ENCODE results near the gene C9orf50.
"Not testable (repeated sequence)": the region's sequence is repeated elsewhere in the genome, so short reads cannot be mapped to it uniquely, and the experiment has no call there.

The C9orf50 gene

DNA sequence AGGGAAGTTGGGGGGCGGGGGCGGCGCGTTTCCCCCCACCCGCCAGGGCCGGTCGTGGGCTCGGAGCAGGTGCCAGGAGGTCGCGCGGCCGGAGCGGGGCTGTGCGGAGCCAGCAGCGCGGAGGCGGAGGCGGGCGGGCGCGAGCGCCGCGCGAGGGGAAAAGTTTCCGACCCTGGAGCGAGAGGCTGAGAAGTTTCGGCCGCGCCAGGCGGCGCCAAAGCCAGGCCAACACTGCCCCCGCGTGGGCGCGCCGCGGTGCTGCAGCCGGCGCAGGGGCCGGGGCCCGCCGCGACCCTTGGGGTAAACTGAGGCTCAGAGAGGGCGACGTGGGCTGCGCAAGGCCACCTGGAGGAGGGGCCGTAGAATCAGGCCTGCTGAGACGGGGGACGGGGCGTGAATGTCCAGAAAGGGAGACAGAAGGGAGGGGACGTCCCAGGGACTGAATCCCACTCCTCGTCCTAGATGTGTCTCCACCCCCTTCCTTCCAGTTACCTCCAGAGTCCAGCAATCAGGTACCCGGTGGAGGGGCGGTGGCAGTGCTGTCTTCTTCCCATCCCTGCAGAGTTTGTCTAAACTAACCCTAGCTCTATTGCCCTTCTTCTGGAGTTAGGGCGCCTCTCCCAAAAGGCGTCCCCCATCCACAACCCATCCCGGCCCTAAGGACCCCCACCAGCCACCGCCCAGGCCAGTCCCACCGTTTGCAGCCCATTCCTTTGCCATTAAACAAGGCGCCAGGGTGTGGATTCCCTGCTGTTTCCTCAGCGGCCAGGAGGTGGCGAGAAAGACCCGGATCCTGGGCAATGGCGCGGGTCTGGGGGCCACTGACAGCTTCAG is 10.2 kb downstream of the C9orf50 start:
- DNase-seq (ENCODE audit: low read depth in 3 of 3), result peak; percentile 54 to 64 (median 55)

DNA sequence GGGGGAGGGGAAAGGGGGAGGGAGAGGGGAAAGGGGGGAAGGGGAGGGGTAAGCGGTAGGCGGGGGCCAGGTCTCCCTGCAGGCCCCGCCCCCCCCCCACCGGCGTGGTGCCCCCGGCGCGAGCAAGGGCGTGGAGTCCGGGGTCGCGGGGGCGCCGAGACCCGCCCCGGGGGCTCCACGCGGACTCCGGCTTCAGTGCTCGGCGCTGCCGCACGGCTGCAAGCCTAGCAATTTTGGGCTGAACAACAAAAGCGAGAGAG is 10.8 kb downstream of the C9orf50 start:
- no peak for DNase-seq (ENCODE audit: low read depth in 3 of 3)

- DNase-seq (ENCODE audit: low read depth in 3 of 3), result peak in 1 of 3 experiments; percentile 38
Measured at GRCh38 chr9:129609486-129610212, 11.3 kb downstream of the C9orf50 start.

GRCh38 chr9:129608561-129609481 is 12.1 kb downstream of the C9orf50 start:
- no peak for DNase-seq (ENCODE audit: low read depth in 3 of 3)

DNA sequence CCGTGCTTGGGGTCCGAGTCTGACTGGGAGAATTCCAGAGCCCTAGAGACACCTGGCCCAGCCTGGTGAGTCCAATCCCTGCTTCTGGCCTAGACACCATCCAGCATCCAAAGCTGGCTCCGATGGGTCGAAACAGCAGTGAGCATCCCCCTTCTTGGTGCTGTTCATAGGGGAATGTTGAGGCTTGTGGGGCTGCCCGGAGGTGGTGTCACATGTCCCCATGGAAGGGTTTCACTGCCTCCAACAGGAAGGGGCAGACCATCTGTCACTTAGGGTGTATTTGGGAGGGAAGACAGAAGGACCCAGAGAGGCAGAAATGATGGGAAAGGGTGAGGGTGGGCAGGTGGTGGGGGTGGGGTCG is 13.9 kb downstream of the C9orf50 start:
- no peak for DNase-seq (ENCODE audit: low read depth in 3 of 3)

- DNase-seq (ENCODE audit: low read depth in 3 of 3), result no peak
Measured at GRCh38 chr9:129606161-129607026, 14.5 kb downstream of the C9orf50 start.

DNA sequence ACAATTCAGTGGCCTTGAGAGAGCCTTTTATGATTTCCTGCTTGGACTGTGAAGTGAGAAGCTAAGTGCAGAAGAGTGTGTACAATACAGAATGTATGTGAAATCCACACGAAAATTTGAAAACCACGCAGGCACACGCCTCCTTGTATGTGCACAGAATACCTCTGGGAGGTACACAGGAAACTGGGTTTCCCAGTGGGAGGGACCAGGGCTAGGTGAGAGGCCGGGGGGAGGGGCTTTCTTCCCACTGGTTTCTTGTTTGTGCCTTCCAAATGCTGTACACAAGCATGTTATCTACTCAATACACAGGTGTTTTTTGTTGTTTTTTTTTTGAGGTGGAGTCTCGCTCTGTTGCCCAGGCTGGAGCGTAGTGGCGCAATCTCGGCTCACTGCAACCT is 16.1 kb downstream of the C9orf50 start:
- DNase-seq (ENCODE audit: low read depth in 3 of 3), result no peak

- DNase-seq (ENCODE audit: low read depth in 3 of 3), result no peak
Measured at GRCh38 chr9:129604056-129604765, 16.7 kb downstream of the C9orf50 start.

DNA sequence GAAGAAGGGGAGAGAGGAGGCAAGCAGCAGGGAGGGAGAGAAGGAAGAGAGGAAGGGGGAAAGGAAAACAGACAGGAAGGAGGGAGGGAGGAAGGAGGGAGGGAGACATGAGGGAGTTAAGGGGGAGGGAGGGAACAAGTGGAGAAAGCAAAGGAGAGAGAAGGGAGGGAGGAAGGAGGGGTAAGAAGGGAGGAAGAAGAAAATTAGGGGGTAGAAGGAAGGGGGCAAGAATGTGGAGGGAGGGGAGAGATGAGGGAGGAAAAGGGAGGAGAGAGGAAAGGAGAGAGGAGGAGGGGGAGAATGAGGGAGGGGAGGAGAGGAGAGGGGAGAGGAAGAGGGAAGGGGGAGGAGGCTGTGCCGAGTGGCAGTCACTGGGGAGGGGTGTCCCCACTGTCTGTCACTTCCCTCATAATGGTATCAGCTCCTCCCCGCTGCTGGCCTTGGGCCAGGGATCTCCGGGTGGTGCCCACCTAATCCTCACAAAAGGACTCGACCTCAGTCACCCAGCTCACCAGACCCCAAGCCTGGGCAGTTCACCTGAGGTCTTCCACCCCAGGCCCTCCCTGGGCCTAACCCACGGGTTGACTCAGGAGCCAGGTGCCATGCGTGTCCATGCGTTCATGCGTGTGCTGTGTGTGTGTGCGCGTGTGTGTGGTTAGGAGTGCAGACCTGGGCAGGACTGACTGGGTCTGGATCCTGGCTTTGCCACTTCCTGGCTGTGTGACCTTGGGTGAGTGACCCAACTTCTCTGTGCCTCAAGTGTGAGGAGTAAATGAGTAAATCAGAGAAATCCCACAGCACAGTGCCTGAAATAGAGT is 18.1 kb downstream of the C9orf50 start:
- DNase-seq (ENCODE audit: low read depth in 3 of 3), result no peak

DNA sequence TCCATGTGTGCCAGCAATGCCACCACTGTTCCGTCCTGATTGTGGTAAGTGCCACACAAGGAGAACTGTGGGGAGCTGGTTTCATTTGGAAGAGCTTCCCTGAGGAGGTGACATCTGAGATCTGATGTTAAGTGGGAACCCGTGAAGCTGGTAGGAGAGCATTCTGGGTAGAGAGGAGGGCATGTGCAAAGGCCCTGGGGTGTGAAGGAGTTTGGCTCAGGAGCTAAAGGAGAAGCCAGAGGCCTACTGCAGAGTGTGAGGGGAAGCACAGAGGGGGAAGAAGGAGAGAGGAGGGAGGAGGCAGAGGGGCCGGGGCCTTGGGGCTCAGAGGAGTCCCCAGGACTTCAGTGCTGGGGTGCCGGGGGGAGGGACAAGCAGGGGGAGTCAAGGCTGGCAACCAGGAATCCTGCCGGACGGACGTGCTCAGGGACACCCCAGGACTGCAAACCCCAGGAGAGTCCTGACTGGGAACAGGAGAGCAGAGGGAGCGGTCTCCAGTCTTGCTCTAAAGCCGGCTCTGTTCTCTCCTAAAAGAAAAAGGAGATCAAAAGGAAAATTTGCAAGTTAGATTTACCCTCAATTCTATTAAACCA is 19.7 kb downstream of the C9orf50 start:
- DNase-seq (ENCODE audit: low read depth in 3 of 3), result no peak

- no peak for DNase-seq (ENCODE audit: low read depth in 3 of 3)
Measured at GRCh38 chr9:129598089-129598596, 22.8 kb downstream of the C9orf50 start.

DNA sequence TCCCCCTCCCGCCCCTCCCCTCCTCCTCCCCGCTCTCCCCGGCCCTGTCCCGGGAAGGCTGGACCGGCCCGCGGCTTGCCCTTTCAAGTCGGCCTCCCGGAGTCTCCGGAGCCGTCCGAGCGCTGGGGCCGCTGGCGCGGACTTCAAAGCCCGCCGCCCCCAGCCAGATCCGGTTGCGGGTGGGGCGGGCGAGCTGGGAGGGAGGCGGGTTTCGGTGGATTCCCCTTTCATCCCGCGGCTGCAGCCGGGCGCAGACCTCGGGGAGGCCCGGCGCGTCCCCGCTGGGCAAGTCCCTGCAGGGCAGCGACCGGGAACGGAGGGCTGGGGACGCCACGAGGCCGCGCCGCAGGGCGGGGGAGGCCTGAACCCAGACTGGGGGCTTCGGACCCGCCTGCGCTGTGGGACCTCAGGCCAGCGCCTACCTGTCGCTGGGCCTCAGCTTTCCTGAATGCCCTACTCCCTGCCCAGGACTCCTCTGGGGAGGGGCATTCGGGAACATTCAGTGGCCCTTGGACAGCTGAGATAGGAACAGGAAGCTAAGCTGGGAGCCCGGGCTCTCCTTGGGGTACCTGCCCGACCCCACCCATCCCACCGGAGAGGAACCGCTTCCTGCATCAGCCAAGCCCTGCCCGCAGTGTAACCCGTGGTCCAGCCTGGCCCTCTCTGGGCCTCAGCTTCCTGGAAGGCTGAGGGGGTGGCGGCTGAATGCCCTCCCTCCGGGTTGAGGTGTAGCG is 23.4 kb downstream of the C9orf50 start:
- DNase-seq (ENCODE audit: low read depth in 3 of 3), result no peak

DNA sequence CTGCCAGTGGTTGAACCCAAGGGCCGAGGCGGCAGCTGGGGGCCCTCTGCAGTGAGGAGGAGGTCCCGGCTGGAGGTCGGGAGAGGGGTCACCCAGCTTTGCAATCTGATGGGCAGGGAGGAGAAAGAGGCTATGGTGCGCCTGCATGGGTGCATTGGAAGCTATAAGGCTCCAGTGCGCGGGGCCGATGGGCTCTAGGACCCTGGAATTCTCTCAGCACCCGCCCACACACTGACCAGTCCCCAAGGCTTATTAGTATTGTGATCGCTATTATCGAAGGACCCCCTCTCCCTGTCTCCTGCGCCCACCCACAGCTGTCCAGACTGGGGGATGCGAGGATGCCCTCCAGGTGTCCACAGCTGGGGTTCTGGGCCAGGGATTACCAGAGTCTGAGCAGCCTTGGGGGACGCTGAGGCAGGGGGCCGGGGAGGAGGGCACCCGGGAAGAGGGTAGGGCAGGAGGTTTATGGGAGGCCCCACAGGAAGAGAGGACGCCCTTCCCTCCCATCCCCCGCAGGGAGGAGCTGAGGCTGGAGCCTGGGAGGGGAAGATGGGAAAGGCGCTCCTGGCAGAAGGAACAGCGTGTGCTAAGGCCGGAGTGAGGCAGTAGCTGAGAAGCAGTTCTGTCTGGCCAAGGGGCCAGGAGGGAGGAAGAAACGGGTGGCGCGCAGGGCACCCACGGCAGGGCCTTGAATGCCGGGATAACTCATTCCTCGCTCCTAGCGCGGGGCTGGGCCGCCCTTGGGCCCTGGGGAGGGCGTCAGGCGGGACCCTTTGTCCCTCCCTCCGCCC is 24.2 kb downstream of the C9orf50 start:
- DNase-seq (ENCODE audit: low read depth in 3 of 3), result no peak

DNA sequence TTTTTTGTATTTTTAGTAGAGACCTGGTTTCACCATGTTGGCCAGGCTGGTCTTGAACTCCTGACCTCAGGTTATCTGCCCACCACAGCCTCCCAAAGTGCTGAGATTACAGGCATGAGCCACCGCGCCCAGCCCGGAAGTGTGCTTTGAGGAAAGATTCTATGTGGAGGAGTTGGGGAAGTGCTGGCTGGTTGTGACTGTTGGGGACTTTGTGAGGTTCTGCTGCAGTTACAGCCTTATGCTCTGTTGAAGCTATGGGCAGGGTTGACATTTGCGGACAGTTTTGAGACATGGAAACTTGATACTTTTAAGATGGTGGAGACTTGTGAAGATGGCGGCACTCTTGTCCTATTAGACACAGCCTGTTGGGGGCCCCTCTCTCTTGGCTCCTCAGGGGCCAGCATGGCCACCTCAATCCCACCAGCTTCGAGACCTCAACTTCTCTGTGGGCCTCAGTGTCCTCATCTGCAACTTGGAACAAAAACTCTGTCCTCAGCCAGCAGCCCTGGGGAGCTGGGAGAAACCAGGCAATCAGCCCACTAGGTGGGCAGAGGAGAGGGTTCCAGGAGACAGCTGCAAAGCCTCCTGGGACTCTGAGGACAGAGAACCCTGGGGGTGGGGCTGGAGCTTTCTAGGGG is 24.9 kb downstream of the C9orf50 start:
- DNase-seq (ENCODE audit: low read depth in 3 of 3), result no peak

- no peak for DNase-seq (ENCODE audit: low read depth in 3 of 3)
Measured at GRCh38 chr9:129595311-129595741, 25.6 kb downstream of the C9orf50 start.

- DNase-seq (ENCODE audit: low read depth in 3 of 3), result no peak
Measured at GRCh38 chr9:129594632-129595031, 26.3 kb downstream of the C9orf50 start.

GRCh38 chr9:129592790-129593189 is 28.1 kb downstream of the C9orf50 start:
- DNase-seq (ENCODE audit: low read depth in 3 of 3), result not testable (repeated sequence)
